Measurements from ENCODE around the gene ACOX3. TPM values are rescaled to one million over a fixed set of nuclear protein-coding genes. Genes with fewer than 3 reads are reported as not detected.

Gene ACOX3
- total and polyA plus RNA-seq, 9 of the 15 experiments (the other 6 are each of a cell fraction or from before 2014, with no cell fraction given), result 0.68 to 7.3 (median 3.7) TPM

GRCh38 chr4:8478801-8479744, 38.5 kb upstream of the ACOX3 start (continued):
- TF ChIP-seq RAD21 (CRISPR knock-in tag; conservative IDR thresholded peaks at IDR 0.05 in 1 of 2, IDR thresholded peaks at IDR 0.05 in 1 of 2) (peak in 1 of 2 experiments; percentile 31; a peak in 2 of 4 replicates), ZNF24 (IDR thresholded peaks at IDR 0.05) (peak; percentile 62; the same call in 1 of the 2 replicates), IRF2 (CRISPR knock-in tag; IDR thresholded peaks at IDR 0.05) (no peak), FOXO4 (CRISPR knock-in tag; IDR thresholded peaks at IDR 0.05) (no peak), CCNT2 (IDR thresholded peaks at IDR 0.05; ENCODE audit: borderline replicate concordance, extremely low read depth, insufficient read length, low read depth, low read length) (no peak), EWSR1 (IDR thresholded peaks at IDR 0.05; ENCODE audit: borderline replicate concordance, low read depth, partially characterized antibody) (no peak), TEAD2 (tag; IDR thresholded peaks at IDR 0.05) (no peak), CEBPZ (IDR thresholded peaks at IDR 0.05; ENCODE audit: borderline replicate concordance, low read depth, low read length) (no peak), DDX20 (tag; IDR thresholded peaks at IDR 0.05; ENCODE audit: low read depth) (no peak; the same call in 1 of the 2 replicates), RAD51 (IDR thresholded peaks at IDR 0.05; ENCODE audit: borderline replicate concordance, low read depth) (peak; percentile 27; the same call in 1 of the 2 replicates), NELFE (IDR thresholded peaks at IDR 0.05; ENCODE audit: insufficient read depth, insufficient read length) (no peak), ZFPM2 (CRISPR knock-in tag; IDR thresholded peaks at IDR 0.05) (no peak), CBX5 (IDR thresholded peaks at IDR 0.05; ENCODE audit: borderline replicate concordance, low read depth) (no peak), CTCF (IDR thresholded peaks at IDR 0.05 in 2 of 3, conservative IDR thresholded peaks at IDR 0.05 in 1 of 3; ENCODE audit: insufficient read depth in 2 of 3, low read depth in 1 of 3, low read length in 3 of 3) (no peak), ZNF174 (CRISPR knock-in tag; IDR thresholded peaks at IDR 0.05) (no peak), TAL1 (IDR thresholded peaks at IDR 0.05) (0 out of 2 replicates have a peak, but pooled peaks have one; percentile 30), SIN3A (IDR thresholded peaks at IDR 0.05; ENCODE audit: borderline replicate concordance in 2 of 2, control insufficient read depth in 1 of 2, low read depth in 2 of 2, low read length in 2 of 2) (no peak), KAT2B (IDR thresholded peaks at IDR 0.05; ENCODE audit: low read depth, low read length) (no peak), ZNF561 (CRISPR knock-in tag; conservative IDR thresholded peaks at IDR 0.05) (no peak), LCOR (CRISPR knock-in tag; IDR thresholded peaks at IDR 0.05) (no peak)

Measured in K562 (cell line).